ENCODE measurements around the gene CCDC171.
"Not testable (repeated sequence)": the region's sequence is repeated elsewhere in the genome, so short reads cannot be mapped to it uniquely, and the experiment has no call there.

The CCDC171 gene

DNA sequence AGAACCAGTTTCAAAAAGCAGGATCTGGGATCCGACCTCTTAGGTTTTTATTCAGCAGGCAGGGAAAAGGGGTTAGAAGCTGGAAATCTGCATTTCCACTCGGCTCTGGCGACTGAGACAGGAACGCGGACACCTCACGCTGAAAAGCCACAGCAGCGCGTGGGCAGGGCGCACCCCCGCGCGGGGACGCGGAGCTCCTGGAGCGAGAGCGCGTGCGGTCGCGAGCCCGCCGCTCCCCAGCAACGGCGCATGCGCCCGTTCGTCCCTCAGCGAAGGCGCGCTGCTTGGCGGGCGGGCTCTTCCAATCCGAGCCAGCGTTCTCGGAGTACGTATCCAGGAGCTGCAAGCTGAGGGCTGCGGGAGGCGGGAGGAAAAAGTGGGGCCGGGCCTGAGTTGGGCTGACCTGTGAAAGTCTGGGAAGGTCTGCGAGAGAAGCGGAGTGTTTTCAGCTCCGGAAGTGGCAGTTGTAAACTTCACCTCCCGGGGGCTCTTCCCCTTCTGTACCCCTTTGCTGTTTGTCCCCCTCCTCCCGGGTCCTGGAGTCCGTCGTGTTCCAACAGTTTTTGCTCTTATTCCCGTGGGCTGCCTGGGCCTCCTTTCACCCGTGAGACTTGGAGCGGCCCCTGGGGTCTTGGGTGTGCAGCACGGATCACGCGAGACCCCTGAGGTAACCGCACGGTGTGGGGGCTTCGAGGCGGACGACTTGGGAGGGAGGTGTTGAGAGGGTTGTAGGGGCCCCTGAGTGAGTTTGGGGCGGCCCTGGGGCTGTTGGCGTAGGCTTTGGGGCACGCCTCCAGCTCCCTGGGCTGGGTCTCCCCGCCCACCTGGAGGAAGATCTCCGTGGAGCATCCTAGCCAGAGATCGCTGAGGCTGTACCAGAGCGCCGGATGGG lies at the start of gene CCDC171:
TSS of gene CCDC171 (plus strand) at position 408 of the 892 bp plus-strand sequence. CDS start 11,046 bp downstream, outside the sequence.
- peak; percentile 97 for DNase-seq

DNA sequence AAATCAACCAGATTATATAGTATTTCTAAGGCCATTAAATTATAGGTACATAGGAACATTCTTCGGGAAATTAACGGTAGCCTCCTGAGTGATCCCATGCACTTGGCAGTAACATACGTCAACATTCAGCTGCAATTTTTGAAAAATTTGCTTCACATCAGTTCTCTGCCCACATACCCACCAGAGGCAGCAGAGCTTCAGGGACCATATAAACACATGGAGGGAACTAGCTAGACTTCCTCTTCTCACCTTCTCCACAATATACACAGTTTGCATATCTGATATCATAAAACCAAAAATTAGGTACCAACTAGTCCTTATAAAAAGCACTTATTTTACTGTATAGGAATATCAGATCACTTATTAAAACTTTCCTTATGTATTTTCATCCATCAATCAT lies 46.9 kb upstream of the CCDC171 start:
- no peak for DNase-seq

DNA sequence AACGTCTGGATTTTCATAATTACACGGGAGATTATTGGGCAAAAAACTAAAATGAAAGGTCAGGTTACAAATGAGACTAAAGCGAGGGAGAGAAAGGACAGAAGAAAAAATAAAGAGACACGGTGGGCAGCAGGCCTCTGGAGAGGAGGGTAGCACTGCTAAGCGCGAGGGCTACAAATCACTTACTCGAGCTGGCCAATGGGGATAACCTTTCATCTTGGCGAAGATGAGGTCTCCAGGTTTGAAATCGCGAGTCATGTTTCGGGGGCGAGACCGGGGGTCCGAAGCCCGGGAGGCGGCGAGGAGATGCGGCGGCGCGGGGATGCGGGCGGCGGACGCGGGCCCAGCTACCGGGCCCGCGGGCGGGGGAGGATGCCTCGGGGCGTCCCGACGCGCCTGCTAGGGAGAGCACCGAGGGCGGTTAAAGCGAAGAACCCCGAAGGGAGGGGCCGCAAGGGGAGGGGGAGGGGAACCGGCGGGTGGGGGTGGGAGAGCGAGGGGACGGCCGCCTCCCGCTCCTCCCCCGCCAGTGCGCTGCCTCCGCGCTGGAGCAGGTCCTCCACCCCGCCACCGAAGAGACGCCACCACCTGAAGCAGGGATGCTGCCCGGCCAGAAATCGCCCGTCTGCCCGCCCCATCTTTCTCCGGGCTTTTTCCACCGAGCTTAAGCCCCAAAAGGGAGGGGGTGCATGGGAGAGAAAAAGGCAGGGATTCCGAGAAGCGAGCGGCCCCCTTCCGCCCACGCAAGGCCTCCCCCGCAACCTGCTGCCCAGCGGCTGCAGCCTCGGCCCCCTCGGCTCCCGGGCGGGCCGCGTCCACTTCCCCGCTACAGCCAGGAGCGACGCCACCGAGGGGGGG lies 42.7 kb upstream of the CCDC171 start:
- DNase-seq: peak; percentile 25

DNA sequence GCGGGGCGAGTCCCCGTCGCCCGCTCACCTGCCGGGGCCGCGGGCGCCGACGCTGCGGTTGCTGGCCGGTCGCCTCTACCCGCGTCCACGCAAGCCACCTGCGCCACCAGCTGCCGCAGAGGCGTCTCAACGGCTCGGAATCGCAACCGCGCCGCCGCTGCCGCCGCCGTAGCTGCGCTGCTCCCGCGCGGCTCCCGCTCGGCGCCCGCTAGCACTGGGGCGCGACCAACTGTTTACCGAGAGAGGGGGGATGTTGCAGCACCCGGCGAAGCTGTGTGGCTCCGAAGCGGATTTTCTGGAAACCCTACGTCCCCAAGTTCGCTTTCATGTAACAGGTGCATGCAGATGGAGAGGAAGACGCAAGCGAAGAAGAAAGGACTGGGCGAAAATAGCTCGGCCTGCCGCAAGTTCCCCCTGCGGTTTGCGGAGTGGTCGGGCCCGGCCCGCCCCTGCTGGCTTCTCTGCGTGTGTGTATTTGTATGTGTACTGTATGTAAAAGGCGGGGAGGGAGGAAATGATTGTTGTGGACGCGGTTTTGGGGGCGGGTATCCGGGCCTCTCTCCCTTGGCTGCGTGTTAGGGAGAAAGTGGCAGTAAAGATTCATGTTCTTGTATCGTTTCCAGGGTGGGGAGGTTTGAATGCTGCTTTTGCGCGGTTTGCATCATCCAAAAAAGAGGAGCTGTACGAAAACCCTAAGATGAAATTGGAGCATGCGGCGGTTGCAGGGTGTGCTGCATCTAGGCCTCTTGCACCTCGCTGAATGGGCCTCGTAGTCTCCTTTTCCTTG lies 41.9 kb upstream of the CCDC171 start, which contains the start of gene PSIP1:
TSS of gene PSIP1 (minus strand) at position 182 of the 787 bp plus-strand sequence. CDS start 782 bp downstream, outside the sequence.
- DNase-seq: peak; percentile 93

DNA sequence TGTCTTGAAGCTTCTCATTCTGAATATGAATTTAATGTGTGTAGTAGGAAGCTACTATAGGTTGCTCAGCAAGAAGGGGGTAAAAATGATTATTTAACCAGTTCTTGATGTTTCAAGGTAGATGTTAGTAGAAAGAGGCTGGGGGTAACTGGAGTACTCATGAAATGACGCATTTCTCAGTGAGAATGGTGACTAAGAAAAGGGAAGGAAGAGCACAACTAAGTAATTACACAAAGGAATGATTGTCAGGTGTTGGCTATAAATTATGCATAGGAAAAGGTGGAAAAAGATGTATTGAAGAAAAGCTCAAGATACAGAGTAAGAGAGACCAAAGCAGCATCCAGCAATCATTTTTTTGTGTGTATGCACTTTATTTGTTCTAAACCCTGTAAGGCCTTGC lies 40.6 kb upstream of the CCDC171 start:
- no peak for DNase-seq

DNA sequence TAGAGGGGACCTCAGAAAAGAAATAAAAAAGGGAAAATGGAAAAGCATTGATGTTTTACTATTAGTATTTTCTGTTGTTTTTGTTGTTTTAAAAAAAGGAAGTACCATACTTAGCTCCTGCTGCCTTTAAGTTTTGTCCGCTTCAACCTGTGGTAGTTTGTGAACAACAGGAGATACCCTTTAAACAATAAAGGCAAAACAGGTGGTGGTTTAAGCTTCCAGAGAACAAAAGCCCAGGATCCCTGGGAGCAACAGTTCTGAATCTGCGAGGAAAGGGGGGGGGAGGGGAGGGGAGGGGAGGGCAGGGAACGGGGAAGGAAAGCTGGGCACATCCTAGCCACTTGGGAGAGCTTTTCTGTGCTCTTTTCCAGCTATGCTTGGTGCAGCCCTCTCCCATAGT lies 40.0 kb upstream of the CCDC171 start:
- no peak for DNase-seq

DNA sequence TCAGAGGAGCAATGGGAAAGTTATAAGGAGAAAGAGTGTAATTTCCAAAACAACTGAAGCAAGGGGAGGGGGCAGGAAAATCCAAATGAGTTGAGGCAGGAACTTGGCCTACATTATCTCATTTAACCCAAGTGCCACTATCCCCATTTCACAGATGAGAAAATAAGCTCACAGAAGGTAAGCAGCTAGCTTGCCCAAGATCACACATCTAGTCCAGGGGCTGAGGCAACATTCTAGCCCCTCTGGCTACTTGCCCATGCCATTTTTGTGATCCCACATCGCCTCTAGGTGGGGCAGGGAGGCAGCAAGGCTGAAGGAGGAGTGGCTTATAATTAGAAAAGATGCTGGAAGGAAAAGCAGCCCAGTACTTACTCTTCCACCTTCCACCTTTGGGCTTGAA lies 39.5 kb upstream of the CCDC171 start:
- DNase-seq: no peak

DNA sequence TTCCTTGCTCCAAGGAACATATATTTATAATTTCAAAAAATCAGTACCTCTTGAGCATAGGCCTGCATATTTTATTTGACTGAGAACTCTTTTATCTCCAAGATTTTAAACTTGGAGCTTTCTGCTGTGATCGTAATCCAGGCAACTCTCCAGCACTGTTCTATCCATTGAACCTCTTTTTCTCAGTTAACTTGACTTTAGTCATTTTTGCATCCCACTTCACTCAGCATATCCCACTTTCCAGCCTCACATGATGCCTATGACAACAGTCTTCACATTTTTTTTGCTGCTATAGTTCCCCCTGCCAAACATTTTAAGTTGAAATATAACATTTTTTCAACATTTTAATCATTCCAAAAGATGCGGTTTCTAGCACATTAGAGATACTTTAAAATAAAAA lies 33.0 kb upstream of the CCDC171 start:
- DNase-seq: no peak

DNA sequence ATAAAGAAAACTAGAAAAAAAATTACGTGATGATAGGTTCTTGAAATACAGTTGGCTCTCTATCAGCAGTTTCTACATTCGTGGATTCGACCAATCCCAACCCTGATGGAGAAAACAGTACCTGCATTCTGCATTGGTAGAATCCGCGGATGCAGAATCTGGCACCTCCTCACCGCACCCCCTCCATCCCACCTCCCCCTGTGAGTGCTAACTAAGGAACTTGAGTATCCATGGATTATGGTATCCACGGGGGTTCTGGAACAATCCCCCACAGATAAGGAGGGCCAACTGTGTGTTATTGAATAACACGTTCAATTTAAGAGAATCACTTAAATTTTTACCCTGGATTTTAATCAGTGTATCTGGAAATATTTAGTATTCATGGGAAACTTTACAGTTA lies 31.6 kb upstream of the CCDC171 start:
- no peak for DNase-seq

DNA sequence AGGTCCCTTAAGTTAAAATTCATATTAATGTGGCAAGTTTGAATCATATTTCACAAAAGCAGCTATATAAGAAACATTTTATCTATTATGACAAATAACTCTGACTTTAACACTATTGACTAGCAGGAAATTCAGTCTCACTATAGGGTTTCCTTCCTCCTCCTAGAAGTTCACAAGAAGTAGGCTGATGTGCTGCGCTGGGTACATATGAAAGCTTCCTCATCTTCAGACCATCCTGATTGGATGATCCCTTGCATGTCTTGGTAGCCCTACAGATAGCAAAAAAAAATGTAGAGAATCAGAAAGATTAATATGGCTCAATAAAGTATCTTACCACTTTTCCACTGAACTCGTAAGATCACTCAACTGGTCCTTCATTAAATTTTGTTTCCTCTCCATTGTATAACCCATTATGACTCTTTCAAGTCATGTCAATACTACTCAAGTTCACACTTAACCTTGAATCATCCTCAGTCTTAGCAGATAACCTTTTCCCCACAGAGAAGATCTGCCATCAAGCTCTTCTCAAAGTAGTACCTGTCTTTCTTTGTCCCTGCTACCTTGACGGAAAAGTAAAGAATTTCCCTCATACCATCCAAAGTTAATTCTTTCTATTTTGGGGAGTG lies 30.6 kb upstream of the CCDC171 start:
- DNase-seq: no peak

DNA sequence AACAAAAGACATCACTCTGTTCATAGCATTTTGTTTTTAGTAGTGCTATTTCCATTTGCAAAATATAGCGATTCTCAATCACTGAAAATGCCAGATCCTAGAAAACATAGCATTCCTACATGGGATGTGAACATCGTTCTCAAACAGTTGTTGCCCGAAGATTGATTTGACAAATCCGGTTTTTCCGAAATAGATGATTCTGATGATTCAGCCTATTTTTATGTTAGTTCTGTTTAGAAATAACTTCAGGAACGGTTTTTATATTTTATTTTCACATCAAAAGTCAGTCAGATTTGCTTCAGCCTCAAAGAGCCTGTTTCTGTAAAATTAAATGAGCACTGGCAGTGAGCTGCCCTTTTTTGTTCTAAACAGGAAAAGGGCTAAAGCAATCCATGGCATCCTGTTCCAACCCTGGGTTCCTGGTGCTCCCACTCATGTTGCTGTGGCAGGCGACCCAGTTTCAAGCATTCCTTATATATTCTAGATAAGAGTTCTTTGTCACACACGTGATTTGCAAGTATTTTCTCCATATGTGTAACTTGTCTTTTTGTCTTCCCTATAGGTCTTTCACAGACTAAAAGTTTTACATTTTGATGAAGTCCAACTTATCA lies 27.9 kb upstream of the CCDC171 start:
- no peak for DNase-seq

DNA sequence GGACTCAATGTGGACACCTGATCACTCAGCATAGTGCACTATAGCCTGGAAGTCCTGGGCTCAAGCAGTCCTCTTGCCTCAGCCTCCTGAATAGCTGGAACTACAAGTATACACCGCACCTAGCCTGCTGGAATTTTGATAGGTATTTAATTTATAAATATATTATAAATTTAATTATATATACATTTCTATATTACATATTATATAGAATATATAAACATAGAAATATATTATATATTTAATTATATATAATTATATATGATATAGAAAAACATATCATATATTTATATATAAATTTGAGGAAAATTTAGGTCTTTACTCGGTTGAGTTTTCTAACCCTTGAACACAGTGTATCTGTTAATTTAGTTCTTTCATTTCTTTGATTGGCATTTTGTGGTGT lies 26.9 kb upstream of the CCDC171 start:
- DNase-seq: no peak

DNA sequence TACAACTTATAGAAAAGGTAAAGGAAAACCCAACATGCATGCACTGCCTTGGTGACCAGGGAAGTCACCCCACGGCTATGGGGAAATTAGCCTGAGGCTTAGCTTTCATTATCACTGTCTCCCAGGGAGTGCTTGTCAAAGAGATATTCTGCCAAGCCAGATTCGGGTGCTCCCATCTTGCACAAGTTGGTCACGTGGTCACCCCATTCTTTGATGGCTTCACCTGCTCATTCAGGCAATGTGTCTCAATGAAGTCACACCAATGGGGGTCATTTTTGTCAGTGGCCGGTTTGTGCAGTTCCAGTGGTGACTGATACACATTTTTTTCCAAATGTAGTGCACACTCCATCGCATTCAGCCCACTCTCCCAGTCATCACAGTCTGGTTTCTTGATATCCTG lies 25.8 kb upstream of the CCDC171 start:
- not testable (repeated sequence) for DNase-seq

DNA sequence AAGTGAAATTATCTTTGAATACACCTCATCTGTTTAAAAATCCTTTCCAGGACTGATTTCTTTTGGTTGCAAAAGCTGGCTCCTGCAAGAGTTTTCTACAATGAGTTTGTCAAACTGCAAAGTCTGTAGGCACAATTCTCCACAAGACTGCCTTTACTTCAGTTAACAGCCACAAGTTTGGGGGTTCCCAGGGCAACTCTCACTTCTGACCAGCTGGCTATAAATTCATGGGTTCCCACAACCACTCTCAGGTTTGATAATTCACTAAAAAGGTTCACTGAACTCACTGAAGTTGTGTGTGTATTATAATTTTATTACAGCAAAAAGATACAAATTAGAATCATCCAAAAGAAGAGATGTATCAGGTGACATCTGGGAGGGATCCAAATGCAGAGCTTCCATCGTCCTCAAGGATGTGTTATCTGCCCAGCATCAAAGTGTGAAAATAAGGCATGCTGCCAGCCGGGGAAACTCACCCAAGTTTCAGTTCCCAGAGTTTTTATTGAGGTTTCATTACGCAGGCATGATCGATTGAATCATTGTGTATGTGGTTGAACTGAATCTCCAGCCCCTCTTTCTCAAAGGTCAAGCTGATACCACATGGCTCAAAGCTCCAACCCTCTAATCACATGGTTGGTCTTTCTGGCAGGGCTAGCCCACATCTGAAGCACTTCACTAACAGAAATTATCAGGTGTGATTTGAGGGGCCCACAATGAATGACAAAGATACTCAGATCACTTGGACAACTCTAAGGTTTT lies 23.1 kb upstream of the CCDC171 start:
- no peak for DNase-seq

DNA sequence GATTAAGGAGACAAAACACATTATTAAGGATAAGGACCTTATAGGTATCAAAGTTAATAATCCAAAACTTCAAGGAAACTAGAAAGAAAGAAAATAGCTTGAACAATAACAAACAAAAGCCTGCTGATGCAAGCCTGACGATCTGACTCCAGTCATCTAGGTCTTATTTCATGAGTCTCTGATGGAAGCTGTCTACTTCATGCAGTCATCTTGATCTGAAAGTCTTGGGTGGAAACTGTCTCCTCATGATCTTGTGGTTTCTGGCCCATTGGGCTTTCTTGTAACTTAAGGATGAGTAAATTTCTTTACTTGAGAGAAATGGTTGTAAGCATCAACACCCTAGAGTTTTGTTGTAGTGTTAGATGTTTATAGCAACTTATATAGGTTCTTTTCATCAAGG lies 21.5 kb upstream of the CCDC171 start:
- DNase-seq: no peak

DNA sequence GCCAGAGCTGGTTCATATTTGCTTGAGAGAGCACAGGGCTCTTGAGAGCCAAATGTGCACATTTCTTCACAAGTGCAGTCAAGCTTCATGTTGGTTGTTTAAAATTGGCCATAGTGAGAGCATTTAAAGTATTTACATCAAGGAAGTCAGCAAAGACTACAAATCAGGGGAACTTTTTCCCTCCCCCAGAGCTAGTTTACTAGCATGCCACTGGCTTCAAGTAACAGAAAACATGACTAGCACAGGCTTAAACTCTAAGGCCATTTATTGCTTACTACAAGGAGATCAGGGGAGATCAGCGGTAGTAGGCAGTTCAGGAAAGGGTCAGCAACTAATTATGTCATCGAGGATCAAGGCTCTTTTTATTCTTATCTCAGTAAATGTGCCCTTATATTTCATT lies 11.0 kb upstream of the CCDC171 start:
- no peak for DNase-seq

DNA sequence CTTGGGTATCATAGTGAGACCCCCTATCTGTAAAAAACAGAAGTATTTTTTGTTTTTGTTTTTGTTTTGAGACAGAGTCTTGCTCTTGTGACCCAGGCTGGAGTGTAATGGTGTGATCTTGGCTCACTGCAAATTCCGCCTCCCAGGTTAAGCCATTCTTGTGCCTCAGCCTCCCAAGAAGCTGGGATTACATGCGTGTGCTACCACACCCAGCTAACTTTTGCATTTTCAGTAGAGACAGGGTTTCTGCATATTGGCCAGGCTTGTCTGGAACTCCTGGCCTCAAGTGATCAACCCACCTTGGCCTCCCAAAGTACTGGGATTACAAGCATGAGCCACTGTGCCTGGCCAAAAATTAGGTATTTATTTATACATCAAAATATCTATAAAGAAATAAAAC lies 10.2 kb upstream of the CCDC171 start:
- DNase-seq: no peak

DNA sequence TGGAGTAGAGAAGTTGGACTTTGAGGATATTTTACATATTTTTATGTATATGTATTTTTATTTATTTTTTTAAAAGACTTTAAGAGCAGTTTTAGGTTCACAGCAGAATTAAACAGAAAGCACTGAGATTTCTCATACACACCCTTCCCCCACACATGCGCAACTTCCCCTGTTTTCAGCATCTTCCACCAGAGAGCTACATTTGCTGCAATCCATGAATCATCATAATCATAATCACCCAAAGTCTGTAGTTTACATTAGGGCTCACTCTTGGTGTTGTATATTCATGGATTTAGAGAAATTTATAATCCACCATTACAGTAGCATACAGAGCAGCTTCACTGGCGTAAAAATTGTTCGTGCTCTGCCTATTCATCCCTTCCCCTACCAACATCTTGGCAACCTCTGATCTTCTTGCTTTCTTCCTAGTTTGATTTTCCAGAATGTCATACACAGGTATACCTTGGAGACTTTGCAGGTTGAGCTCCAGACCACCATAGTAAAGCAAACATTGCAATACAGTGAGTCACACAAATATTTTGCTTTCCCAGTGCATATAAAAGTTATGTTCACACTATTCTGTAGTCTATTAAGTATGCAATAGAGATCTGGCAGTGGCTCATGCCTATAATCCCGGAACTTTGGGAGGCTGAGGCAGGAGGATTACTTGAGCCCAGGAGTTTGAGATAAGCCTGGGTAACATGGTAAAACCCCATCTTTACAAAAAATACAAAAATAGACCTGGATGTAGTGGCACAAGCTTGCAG lies 9.6 kb upstream of the CCDC171 start:
- DNase-seq: no peak

DNA sequence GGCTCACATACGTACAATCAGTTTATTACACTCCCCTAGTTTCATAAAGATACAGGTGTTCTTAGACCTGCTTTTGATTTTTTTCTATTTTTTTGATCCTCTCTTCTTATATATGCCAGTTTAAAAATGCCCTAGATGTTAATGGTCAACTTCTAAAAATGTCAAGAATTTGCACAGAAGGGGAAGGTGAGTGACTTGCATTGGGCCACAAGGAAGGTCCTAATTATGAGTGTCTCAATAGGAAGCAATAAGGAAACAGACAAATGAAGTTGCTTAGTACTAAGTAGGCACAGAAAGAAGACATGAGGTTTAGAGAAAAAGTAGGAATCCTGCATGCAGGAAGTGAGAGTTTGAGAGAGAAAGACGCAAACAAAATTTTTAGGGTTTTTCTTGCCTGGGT lies 3.2 kb upstream of the CCDC171 start:
- no peak for DNase-seq

DNA sequence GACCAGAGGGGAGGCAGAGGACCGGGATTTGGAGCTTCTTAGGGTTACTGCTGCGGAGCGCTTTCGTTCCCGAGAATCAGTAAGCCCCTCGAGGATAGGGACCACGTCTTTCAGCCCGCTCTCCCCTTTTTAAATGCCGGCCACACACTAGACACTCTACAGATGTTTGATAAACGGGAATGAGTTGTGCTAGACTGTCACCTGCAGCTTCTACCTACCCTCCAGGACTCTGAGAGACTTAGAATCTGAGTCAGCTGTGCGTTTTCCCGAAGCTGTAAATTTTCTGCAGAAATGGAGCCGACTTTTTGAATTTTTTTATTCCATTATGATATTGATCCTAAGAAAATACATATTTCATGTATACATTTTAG lies 670 bp downstream of the CCDC171 start:
- peak; percentile 75 for DNase-seq

DNA sequence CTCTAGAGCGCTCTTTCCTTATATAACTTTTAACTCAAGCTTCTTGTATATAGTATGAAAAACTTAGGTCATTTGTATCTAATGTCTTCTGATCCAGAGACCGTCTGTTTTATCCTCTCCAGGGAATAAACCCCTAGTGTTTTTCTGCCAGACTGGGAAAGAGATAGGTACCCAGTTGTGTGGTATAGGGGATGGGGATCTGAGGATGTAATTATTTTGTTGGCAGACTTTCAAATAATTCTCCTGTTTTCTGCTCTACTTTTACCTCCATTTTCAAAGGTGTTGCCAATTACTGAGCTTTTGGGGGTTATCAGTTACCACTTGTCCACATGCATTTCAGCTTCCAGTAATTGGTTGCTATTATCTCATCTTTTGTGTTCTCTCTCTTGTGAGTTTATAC lies 17.9 kb downstream of the CCDC171 start:
- peak; percentile 22 for DNase-seq

Data from DMS79 treated with DMSO at 0.1 percent for 48 hours (cell line).